Adipose tissue (tissue), 3 donors: ENCODE measurements around the gene GUCA1A. TPM values are rescaled to one million over a fixed set of nuclear protein-coding genes. Genes with fewer than 3 reads are reported as not detected.

ENCODE experiments used
- H3K27ac ChIP-seq: one replicate; pipeline ENCODE4 v1.5.1; 2013; ENCODE audit warnings: low read depth, low read length
- WGBS, 3 donors: extraction: QIAGEN DNeasy Blood & Tissue Kit; methylation state at CpG; one replicate each; pipeline ENCODE4 v1.1.7; 2013; 5-methylcytosine and 5-hydroxymethylcytosine counted together
- polyA plus RNA-seq, 3 donors: library from polyadenylated mRNA; stranded (reverse); fragments of 200-250 nt; gene quantifications; one replicate each; pipeline ENCODE4 v1.2.3, GENCODE V29; 2013
- donor health status: healthy with polysubstance abuse.
- donor health status: Bipolar disorder and iron deficiency.
- donor health status: healthy.

The GUCA1A gene
- under 1 TPM in 1 of 3 donors, not detected in 2; 0.22 TPM for polyA plus RNA-seq

DNA sequence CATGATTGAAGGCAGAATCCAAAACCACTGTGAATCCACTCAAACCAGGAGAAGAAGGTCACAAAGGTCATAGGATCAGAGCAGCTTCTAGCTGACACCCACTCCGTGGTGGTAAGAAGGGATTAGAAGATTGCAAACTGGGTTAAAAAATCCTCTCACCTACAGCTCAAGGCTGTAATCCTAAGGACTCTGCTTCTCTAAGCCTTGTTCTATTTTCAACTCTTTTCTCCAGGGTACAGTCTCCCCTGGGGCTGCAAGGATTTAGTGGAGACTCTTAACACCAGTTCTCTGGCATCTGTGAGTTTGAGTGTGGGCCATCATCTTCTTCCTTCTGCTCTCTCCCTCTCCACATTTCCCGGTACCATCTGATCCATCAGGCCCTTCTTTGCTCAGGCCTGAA lies at the start of gene GUCA1A:
TSS of gene GUCA1A (plus strand) at position 264 of the 400 bp plus-strand sequence. CDS start 250 bp downstream, outside the sequence.
- H3K27ac ChIP-seq = no peak within 1 kb of the TSS
- WGBS, 3 donors = 81 to 94% (median 83%) methylated on average over 2 of the region's 2 CpGs

DNA sequence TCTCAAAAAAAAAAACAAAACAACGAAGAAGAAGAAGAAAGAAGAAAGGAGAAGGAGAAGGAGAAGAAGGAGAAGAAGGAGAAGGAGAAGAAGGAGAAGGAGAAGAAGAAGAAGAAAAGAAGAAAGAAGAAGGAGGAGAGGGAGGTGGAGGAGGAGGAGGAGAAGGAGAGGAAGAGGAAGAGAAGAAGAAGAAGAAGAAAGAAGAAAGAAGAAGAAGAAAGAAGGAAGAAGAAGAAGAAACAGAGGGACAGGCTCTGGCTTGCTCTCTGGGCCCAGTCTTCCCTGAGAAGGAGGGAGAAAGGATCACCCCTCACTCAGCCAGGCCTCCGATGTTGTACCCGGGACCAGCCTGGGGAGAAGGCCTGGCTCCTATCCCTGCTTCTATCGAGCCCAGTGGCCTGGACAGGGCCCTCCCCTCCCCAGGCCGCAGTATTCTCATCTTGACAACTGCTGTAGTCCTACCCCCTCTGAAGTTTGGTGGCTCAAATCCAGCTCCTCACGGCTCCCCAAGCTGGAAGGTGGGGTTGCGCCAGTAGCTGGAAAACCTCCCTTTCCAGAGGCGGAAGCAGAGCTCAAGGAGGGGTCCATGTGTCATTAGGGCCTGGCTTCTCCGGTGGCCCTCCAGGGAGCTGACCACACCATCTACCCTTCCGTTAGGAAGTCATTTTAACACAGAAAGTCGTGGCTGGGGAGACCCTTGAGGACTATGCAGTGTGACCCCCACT lies 49.6 kb upstream of the GUCA1A start:
- no peak overlapping the region for H3K27ac ChIP-seq
- WGBS, 3 donors = 59 to 68% (median 60%) methylated on average over 11 of the region's 11 CpGs

DNA sequence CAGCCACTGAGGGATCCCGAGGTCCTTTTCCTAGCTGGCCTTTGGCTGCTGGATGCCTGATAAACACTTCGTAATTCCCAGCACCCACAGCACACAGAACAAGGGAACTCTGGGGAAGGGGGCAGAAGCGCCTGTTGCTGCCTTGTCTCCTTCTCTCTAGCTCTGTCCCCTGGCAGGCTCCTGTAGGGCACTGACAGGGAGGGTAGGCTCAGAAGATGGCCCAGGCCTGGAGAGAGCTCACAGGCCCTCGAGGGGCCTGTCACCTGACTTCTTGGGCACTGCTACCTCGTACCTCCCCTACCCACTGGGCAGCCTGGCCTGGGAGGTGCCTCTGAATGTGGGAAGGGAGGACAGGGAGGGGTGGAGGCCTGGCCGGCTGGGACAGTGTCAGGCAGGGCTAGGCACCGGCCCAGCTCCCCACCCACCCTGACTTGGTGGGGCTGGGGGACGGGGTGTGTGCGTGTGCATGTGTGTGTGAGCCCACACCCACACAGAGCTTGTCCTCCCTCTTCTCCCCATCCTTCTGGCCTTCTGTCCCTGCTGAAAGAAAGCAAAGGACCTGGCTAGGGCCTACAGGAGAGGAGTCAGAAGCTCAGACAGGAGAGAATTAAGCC lies 48.8 kb upstream of the GUCA1A start:
- 56 to 78% (median 67%) methylated on average over 8 to 9 of the region's 9 CpGs for WGBS, 3 donors
- H3K27ac ChIP-seq = no peak overlapping the region

DNA sequence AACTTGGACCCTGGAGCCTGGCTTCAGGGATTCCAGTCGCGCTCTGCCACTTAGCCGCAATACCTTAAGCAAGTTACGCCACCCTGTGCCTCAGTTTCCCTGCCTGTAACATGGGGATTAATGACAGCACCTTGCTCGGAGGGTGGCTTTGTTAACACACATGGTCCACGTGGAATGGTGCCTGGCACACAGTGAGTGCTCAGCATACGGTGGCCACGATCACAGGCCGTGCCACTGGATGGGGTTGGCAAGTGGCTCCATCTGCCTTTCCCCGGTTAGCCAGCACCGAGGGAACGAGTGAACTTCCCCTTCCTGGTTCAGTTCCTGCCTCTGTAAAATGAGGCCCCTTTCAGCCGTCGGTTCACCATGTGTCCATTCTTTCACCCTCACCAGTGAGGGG lies 47.9 kb upstream of the GUCA1A start:
- WGBS, 3 donors = 68 to 83% (median 72%) methylated on average over 14 of the region's 14 CpGs
- H3K27ac ChIP-seq = no peak overlapping the region

DNA sequence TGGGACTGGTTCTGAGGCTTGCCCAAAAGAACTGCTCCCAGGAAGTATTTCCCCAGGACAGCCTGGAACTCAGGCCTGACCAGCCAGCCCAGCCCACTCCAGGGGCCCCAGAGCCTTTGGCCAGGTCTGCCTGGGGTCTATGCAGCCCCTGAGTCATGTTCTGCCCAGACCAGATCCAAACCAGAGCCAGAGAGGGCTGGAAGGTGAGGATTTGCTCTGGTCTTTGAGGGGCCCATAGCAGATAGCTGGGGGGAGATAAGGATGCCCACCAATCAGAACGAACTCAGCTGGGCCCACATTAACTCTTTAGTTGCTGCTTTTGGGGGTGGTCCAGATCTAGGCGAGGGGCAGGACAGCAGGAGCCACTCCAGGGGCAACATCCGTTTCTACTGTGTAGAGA lies 47.5 kb upstream of the GUCA1A start:
- 70 to 82% (median 78%) methylated on average over 3 of the region's 3 CpGs for WGBS, 3 donors
- H3K27ac ChIP-seq = no peak overlapping the region

DNA sequence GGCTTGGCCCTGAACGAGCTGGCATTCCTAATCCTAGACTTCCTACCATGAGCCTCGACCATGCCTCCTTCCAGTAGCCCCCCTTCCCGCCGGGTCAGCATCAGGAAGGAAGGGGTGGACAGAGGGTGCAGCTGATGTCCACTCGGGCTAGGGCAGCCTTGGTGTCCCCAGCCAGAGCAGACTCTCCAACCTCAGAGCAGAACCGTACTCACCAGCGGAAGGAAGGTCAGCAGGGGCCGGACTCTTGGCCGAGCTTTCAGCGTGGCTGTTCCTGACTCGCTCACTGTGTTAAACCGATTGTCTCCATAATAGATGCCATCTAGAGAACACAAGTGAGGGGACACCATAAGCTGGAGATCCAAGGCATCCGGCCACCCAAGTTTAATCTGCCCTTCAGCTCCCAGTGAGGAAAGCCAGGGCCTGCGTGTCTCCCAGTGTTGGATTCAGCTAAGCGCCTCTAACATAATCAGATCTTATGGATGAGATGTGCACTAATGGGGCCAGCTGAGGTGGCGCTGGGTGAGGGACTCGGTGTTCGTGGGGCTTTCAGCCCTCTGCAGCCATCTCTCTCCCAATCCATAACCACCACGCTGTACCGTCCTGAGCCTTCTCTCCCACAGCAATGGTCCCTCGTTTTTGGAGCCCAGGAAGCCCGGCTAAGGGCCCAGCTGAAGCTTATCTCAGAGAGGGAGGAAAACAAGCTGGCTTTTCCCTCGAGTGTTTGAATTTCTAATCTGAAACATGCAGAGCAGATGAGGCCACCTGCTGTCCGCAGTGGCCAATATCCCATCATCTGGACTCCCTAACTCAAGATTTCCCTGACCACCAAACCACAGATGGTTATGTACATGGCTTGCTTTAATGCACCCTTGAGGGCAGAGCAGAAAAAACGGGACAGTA lies 44.5 kb upstream of the GUCA1A start:
- 73 to 78% (median 75%) methylated on average over 25 of the region's 25 CpGs for WGBS, 3 donors
- H3K27ac ChIP-seq = no peak overlapping the region

DNA sequence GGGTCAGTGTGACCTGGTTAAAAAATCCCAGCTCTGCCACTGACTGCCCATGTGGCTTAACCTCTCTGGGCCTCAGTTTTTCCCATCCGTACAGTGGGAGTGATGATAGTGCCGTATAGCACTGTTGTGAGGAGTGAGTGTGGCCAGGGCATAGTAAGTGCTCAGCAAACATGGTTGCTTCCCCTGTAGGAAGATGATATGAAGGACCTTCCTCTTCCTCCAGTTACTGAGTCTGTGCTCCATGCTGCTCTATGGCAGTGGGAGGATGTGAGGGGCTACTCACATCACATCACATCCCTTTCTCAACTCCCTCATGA lies 43.8 kb upstream of the GUCA1A start:
- 70 to 91% (median 86%) methylated on average over 2 of the region's 2 CpGs for WGBS, 3 donors
- no peak overlapping the region for H3K27ac ChIP-seq

DNA sequence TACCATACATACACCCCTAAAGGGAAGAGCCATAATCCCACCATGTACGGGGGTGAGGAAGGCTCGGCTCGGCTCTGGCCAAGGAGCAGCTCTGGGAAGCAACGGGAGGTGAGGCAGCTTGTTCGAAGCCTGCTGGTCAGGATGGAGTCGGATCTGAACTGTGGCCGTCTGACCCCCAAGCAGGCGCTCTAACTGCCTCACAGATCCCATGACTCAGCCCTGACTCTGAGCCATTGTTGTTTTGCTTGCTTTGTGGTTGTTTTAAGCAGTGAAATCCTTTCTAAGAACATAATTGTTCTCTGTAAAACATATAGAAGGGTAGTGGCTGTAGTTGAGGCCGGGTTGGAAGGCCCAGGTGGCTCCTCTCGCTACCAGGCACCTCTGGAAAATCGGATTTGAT lies 41.6 kb upstream of the GUCA1A start:
- H3K27ac ChIP-seq = no peak overlapping the region
- 82 to 94% (median 84%) methylated on average over 11 of the region's 11 CpGs for WGBS, 3 donors

DNA sequence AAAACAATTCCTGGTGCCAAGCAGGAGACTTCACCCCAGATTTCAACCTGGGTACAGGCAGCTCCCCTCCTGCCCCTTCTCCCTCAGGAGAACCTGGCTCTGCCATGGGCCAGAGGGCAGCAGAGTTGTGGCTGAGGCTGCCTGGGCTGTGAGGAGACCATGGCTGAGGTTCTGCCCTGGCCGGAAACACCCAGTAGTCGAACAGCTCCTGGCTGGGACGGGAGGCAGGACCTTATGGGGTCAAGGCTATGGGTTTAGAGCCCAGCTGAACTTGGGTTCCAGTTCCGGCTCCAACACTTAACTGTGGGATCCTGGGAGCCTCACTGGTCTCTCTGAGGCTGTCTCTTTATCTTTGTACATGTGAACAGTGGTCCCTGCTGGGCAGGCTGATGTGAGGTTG lies 39.2 kb upstream of the GUCA1A start:
- no peak overlapping the region for H3K27ac ChIP-seq
- WGBS, 3 donors = 73 to 90% (median 83%) methylated on average over 4 of the region's 4 CpGs

DNA sequence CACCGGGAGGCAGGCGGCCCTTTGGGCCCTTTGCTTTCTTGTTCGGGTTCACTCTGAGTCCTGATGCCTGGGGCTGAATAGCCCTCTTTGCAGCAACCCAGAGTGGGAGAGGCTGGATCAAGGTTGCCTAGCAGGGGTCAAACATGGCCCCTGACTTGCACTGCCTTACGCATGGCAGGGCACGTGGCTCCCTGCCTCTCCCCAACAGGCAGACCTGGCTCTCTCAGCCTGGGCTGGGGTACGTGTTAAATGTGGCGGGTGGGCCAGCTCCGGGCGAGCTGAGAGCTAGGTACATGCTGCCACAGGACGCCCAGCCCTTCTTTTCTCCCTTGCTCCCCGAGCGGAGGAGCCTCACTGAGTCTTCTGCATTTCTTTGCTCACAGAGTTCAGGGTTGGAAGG lies 38.0 kb upstream of the GUCA1A start:
- H3K27ac ChIP-seq = no peak overlapping the region
- WGBS, 3 donors = 82 to 89% (median 87%) methylated on average over 12 of the region's 12 CpGs

DNA sequence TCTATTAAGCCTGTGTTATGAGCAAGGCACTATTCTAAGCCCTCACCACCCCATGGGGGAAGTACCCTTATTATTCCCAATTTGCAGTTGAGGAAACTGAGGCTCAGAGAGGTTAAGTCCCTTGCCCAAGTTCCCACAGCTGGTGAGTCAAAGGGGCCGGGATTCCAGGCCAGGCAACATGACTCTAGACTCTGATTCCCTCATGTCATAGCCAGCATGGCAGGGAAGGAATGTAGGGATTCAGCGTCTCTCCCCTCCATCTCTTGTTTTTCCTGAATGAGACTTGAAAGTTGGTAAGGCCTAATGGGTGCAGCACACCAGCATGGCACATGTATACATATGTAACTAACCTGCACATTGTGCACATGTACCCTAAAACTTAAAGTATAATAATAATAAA lies 37.4 kb upstream of the GUCA1A start:
- no peak overlapping the region for H3K27ac ChIP-seq
- 89 to 90% (median 90%) methylated on average over 2 of the region's 2 CpGs for WGBS, 3 donors

DNA sequence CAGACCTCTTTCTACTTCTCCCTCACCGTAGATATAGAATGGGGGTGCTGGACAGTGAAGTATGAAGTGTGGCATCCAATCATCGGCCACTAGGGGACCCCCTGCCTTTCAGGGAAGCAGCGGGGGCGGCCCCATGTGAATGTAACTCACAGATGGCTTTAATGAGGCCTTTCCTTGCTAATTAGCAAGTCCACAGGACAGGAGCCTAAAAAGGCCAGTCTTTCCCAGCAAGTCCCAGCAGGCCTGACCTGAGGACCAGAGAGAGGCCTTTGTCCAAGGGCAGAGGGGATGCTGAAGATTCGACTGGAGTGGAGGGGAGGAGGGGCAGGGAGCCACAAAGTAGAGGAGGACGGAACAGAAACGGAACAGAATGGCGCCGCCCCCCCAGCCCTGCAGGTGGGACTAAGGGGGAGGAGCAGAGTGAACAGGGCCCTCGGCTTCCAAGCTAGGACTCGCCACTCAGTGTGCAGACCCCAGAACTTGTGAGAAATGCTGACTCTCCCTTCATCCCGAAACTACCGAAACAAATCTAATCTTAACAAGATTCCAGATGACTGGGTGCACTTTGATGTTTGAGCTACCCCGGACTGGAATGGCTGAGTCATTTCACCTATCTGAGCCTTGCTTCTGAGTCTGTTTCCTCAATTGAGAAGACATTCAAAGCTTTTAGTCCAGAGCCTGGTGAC lies 36.5 kb upstream of the GUCA1A start:
- 40 to 61% (median 44%) methylated on average over 14 of the region's 14 CpGs for WGBS, 3 donors
- no peak overlapping the region for H3K27ac ChIP-seq

DNA sequence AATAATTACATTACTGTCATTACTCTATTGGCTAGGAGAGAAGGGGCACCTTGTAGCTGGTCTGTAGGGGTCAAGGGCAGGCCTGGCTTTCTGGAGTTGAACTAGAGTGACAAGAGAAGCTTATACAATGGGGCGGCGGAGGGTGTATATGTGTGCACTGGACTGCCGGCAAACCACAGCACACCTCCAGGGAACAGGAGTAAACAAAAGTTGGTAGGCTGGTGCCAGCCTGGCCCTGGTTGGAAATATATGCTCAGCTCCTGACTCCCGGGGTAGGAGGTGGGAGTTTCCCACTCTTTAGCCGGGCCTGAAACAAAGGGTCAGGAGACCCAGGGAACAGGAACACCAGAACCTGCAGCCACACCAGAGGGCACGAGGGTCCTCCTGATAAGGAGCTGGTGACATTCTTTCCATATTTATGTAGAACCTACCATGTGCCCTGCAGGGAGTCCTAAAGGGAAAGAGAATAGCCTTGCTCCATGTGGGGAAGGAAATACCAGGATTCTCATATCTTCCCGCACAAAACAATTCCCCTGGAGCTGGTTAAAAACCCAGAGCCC lies 35.9 kb upstream of the GUCA1A start:
- WGBS, 3 donors = 42 to 83% (median 83%) methylated on average over 7 of the region's 7 CpGs
- no peak overlapping the region for H3K27ac ChIP-seq

DNA sequence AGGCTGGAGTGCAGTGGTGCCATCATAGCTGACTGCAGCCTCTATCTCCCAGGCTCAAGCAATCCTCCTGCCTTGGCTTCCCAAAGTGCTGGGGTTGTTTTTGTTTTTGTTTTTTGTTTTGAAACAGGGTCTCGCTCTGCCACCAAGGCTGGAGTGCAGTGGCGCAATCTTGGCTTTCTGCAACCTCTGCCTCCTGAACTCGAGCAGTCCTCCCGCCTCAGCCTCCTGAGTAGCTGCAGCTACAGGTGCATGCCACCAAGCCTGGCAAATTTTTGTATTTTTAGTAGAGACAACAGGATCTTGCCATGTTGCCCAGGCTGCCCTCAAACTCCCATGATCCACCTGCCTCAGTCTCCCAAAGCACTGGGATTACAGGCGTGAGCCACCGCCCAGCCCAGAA lies 35.0 kb upstream of the GUCA1A start:
- no peak overlapping the region for H3K27ac ChIP-seq
- 87 to 96% (median 89%) methylated on average over 6 of the region's 6 CpGs for WGBS, 3 donors

DNA sequence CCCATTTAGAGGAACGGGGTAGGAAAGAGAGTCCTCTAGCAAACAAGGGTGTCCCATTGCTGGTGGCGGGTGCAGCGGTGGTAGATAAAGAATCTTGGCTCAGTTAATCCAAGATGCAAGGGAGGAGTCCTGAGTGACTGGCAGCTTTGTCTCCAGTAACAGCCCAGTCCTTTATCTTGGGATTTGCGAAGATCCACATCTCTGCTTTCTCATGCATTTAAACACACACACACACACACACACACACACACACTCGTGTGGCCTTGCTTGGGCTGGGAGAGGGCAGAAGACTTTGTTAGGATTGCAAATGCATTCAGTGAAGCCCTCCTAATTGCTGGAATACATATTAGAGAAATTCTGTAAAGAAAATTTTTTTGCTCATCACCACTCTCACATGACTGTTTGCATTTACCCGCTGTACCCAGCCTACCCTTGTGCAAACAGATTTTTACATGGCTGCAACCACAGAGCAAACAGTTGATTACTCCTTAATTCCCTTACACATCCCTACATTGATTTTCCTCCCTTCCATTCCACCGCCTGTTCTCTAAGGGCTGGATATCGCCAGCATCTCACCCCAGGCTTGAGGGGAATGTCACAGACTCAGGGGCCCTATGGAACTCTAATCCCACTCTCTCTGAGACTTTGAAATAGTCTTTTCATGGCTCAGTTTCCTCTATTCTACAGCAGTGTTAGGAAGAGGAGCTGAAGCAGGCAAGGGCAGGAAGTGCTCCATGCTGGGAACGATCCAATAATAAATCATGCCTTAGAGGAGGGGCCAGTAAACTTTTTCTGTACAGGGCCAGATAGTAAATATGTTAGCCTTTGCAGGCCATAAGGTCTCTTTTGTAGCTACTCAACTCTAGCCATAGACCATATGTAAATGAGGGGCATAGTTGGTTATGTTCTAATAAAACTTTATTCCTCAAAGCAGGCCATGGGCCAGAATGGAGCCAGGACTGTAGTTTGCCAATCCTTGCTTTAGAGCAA lies 34.2 kb upstream of the GUCA1A start:
- WGBS, 3 donors = 34 to 72% (median 71%) methylated on average over 9 of the region's 9 CpGs
- no peak overlapping the region for H3K27ac ChIP-seq

DNA sequence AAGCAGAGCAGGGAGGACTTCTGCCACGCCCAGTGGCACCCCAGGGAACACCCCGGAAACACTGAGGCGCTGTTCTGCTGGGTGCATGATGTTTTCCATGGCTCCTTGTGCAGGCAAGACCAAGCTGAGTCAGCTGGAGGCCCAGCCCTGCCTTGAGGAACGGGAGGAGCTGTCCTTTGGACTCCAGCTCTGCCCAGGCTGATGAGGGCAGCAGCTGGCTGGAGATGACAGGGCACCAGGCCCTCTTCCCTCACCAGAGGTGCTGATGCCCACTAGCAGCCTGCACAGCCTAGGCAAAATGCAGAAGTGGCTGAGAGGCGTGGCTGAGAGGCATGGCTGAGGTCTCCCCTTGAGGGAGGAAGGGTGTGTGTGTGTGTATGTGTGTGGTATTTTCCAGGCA lies 33.1 kb upstream of the GUCA1A start:
- WGBS, 3 donors = 63 to 65% (median 63%) methylated on average over 5 of the region's 5 CpGs
- H3K27ac ChIP-seq = no peak overlapping the region

DNA sequence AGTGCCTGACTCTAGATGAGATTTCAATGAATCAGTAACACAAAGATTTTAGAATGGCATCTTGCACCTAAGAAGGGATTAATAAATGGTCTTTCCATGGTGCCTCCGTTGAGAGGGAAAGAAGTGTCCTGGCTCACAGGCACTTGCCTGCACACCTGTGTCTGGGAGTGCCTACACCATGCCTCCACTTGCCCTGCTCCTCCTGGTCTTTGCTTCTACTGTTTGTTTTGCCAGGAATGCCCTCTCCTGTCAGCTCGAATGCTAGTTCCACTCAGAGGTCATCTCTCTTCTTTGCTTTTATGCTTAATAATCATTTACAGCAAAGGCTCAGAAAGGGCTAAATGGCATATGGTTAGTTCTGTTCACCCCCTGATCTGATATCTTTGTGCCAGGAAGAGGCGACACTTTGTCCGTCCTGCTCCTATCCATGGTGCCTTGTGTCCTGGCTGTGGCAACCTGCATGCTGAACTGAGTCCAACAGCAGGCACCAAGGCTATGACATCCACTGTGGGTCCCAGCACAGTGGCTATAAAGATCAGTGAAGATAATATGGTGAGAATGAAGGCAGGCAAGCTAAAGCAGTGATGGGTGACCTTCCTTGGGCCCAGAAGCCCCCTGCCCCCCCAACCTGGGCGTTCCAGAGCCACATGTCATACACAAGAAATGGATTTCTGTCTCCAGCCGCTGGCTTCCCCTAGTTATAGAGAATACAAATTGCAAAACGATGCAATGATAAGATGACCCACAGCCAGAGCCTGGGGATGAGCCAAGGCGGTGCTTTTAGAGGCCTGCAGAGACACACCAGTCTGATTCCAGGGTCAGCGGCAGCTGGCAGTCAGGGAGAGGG lies 32.2 kb upstream of the GUCA1A start:
- H3K27ac ChIP-seq = no peak overlapping the region
- WGBS, 3 donors = 36 to 73% (median 66%) methylated on average over 9 of the region's 9 CpGs
